Parathyroid adenoma (tissue), 2 donors: Measurements from ENCODE around the gene SLC30A9.

Experiments used
- H2AFZ ChIP-seq: fragments of 300-600 bp; sonication (generic); one replicate; pipeline ENCODE4 v1.7.0; 2017; ENCODE audit warnings: antibody characterized with exemption, mild to moderate bottlenecking
- H3K27ac ChIP-seq: fragments of 300-600 bp; sonication (generic); one replicate; pipeline ENCODE4 v1.7.0; 2017
- H3K27me3 ChIP-seq: fragments of 300-600 bp; sonication (generic); one replicate; pipeline ENCODE4 v1.7.0; 2017; ENCODE audit warnings: low read length; ENCODE audit not compliant: control insufficient read depth, insufficient read depth
- H3K36me3 ChIP-seq: fragments of 300-600 bp; sonication (generic); one replicate; pipeline ENCODE4 v1.7.0; 2017; ENCODE audit warnings: low read length; ENCODE audit not compliant: control insufficient read depth, insufficient read depth
- H3K4me1 ChIP-seq: fragments of 300-600 bp; sonication (generic); one replicate; pipeline ENCODE4 v1.7.0; 2017; ENCODE audit warnings: control low read depth
- H3K4me2 ChIP-seq: fragments of 300-600 bp; sonication (generic); one replicate; pipeline ENCODE4 v1.7.0; 2017; ENCODE audit warnings: low read length
- H3K4me3 ChIP-seq: fragments of 300-600 bp; sonication (generic); one replicate; pipeline ENCODE4 v1.7.0; 2017; ENCODE audit warnings: low read depth, low read length
- H3K79me2 ChIP-seq: fragments of 300-600 bp; sonication (generic); one replicate; pipeline ENCODE4 v1.7.0; 2017; ENCODE audit warnings: control low read depth
- H3K9ac ChIP-seq: fragments of 300-600 bp; sonication (generic); one replicate; pipeline ENCODE4 v1.7.0; 2017; ENCODE audit warnings: mild to moderate bottlenecking
- H3K9me3 ChIP-seq: fragments of 300-600 bp; sonication (generic); one replicate; pipeline ENCODE4 v1.7.0; 2017; ENCODE audit warnings: low read length; ENCODE audit not compliant: control insufficient read depth
- CTCF ChIP-seq: fragments of 300-600 bp; sonication (generic); IDR thresholded peaks from one replicate; pipeline ENCODE4 v1.7.0; 2017; ENCODE audit warnings: antibody characterized with exemption, mild to moderate bottlenecking
- donor health status: primary hyperparathyroidism.

SLC30A9 gene

GRCh38 chr4:41994461-41994985 lies 4.2 kb downstream of the SLC30A9 start:
- no peak overlapping the region for H3K27ac ChIP-seq
- H3K36me3 ChIP-seq: no peaks in the 10 kb centered on the region
- peaks cover 13% of the 10 kb centered on the region for H3K79me2 ChIP-seq

GRCh38 chr4:41998019-41998418 lies 7.7 kb downstream of the SLC30A9 start:
- Histone ChIP-seq H3K79me2 (no peaks in the 10 kb centered on the region), H3K36me3 (no peaks in the 10 kb centered on the region), H3K4me2 (no peak overlapping the region), H3K27ac (no peak overlapping the region), H3K4me1 (no peaks in the 10 kb centered on the region), H3K27me3 (no peaks in the 10 kb centered on the region), H3K4me3 (no peak overlapping the region), H3K9ac (no peak overlapping the region), H2AFZ (no peak overlapping the region), H3K9me3 (no peaks in the 10 kb centered on the region)
- no peak for TF ChIP-seq CTCF

More at GRCh38 chr4:41994461-41994985, 4.2 kb downstream of the SLC30A9 start:
- Histone ChIP-seq H3K4me2 (no peak overlapping the region), H2AFZ (no peak overlapping the region), H3K9me3 (no peaks in the 10 kb centered on the region), H3K9ac (no peak overlapping the region), H3K27me3 (no peaks in the 10 kb centered on the region), H3K4me1 (peaks cover 5% of the 10 kb centered on the region), H3K4me3 (no peak overlapping the region)
- TF ChIP-seq CTCF: no peak

- TF ChIP-seq CTCF: no peak
- H3K36me3 ChIP-seq: no peaks in the 10 kb centered on the region
- no peak overlapping the region for H3K4me3 ChIP-seq
- no peaks in the 10 kb centered on the region for H3K4me1 ChIP-seq
- no peak overlapping the region for H3K9ac ChIP-seq
- no peaks in the 10 kb centered on the region for H3K27me3 ChIP-seq
- no peak overlapping the region for H3K27ac ChIP-seq
- no peak overlapping the region for H3K4me2 ChIP-seq
- H3K9me3 ChIP-seq: no peaks in the 10 kb centered on the region
- no peaks in the 10 kb centered on the region for H3K79me2 ChIP-seq
- no peak overlapping the region for H2AFZ ChIP-seq
Measured at GRCh38 chr4:41999321-41999720, 9.0 kb downstream of the SLC30A9 start.

GRCh38 chr4:42008011-42008786 lies 17.9 kb downstream of the SLC30A9 start:
- Histone ChIP-seq H3K4me3 (no peak overlapping the region), H3K27ac (no peak overlapping the region), H2AFZ (no peak overlapping the region), H3K79me2 (peaks cover 9% of the 10 kb centered on the region), H3K4me1 (no peaks in the 10 kb centered on the region), H3K9me3 (no peaks in the 10 kb centered on the region), H3K9ac (no peak overlapping the region), H3K4me2 (no peak overlapping the region), H3K27me3 (no peaks in the 10 kb centered on the region), H3K36me3 (no peaks in the 10 kb centered on the region)
- TF ChIP-seq CTCF: no peak

- no peak overlapping the region for H3K9ac ChIP-seq
- H2AFZ ChIP-seq: no peak overlapping the region
- H3K9me3 ChIP-seq: no peaks in the 10 kb centered on the region
- no peak overlapping the region for H3K4me3 ChIP-seq
- no peaks in the 10 kb centered on the region for H3K4me1 ChIP-seq
- H3K27me3 ChIP-seq: no peaks in the 10 kb centered on the region
- H3K27ac ChIP-seq: no peak overlapping the region
- no peak overlapping the region for H3K4me2 ChIP-seq
- peaks cover 4% of the 10 kb centered on the region for H3K79me2 ChIP-seq
- H3K36me3 ChIP-seq: no peaks in the 10 kb centered on the region
- no peak for TF ChIP-seq CTCF
Measured at GRCh38 chr4:42015438-42015837, 25.1 kb downstream of the SLC30A9 start.
